ENCODE results near the gene GSPT1. TPM values are rescaled to one million over a fixed set of nuclear protein-coding genes. Genes with fewer than 3 reads are reported as not detected.

Gene GSPT1
- polyA plus RNA-seq, 2 of the 4 experiments (the other 2 are of a cell fraction) = 163 to 215 TPM

- Histone ChIP-seq H3K4me3 (no peak overlapping the region), H3K4me1 (no peaks in the 10 kb centered on the region), H3K4me2 (no peak overlapping the region), H3K27ac (no peak overlapping the region), H3K9me3 (no peaks in the 10 kb centered on the region)
- ChIA-PET POLR2A (no interaction called here), CTCF (no interaction called here)
- FAIRE-seq (no peak), DNase-seq (ENCODE audit: low read depth in 1 of 2, low spot score in 1 of 2) (no peak), ATAC-seq (no peak)
- 94% methylated on average over 5 of the region's 5 CpGs for WGBS (ENCODE audit: missing lambda C conversion rate)
- TF ChIP-seq HMGXB4 (CRISPR knock-in tag; IDR thresholded peaks at IDR 0.05; ENCODE audit: borderline replicate concordance) (no peak), CEBPB (IDR thresholded peaks at IDR 0.05) (no peak), FOSL2 (IDR thresholded peaks at IDR 0.05) (no peak), FOSL2 (CRISPR knock-in tag; IDR thresholded peaks at IDR 0.05) (no peak), RAD21 (conservative IDR thresholded peaks at IDR 0.05 in 1 of 2, IDR thresholded peaks at IDR 0.05 in 1 of 2) (no peak), RARB (CRISPR knock-in tag; IDR thresholded peaks at IDR 0.05) (no peak), TP53 (CRISPR knock-in tag; IDR thresholded peaks at IDR 0.05) (no peak), PHF8 (IDR thresholded peaks at IDR 0.05; ENCODE audit: borderline replicate concordance, low read depth) (no peak), FOXS1 (CRISPR knock-in tag; IDR thresholded peaks at IDR 0.05) (no peak), POLR2AphosphoS2 (conservative IDR thresholded peaks at IDR 0.05; ENCODE audit: low read length) (no peak), JUN (IDR thresholded peaks at IDR 0.05) (no peak), CHD2 (IDR thresholded peaks at IDR 0.05; ENCODE audit: low read length, partially characterized antibody) (no peak)
Measured at GRCh38 chr16:11880007-11880406, 35.7 kb downstream of the GSPT1 start.

DNA sequence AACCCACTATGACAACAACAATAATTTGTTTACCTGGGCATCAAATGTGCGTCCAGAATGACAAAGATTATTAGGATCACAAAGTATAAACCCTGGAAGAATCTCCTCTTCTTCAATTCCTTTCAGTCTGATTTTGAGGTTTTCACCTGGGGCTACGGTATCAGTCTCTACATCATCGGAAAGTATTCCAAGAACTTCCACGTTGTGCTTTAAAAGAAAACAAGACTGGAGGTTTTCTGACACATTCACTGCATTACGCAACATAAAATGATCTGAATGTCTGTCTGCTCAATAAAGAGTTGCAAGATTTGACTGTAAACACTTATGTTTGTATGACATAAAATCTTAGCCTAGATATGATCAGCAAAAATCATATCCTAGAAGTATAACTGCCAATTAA lies 38.4 kb downstream of the GSPT1 start:
- FAIRE-seq = no peak
- TF ChIP-seq MYC (IDR thresholded peaks at IDR 0.05; ENCODE audit: borderline replicate concordance, low read length) (no peak), CEBPB (IDR thresholded peaks at IDR 0.05) (peak; percentile 40 to 55; a peak in 2 of 4 replicates)
- Histone ChIP-seq H3K4me3 (no peak overlapping the region), H3K4me2 (no peak overlapping the region), H3K4me1 (no peaks in the 10 kb centered on the region), H3K9me3 (no peaks in the 10 kb centered on the region), H3K27ac (no peak overlapping the region)
- DNase-seq (ENCODE audit: low read depth in 1 of 2, low spot score in 1 of 2) = no peak
- ChIA-PET POLR2A (no interaction called here), CTCF (interaction anchor here (1.6 kb wide), 1 partner anchor 25 kb away, joined by 3 read pairs; no protein-coding TSS in a partner anchor)
- no peak for ATAC-seq
- 86% methylated on average over 5 of the region's 5 CpGs for WGBS (ENCODE audit: missing lambda C conversion rate)

GRCh38 chr16:11876306-11876705 lies 39.5 kb downstream of the GSPT1 start:
- Histone ChIP-seq H3K4me3 (no peak overlapping the region), H3K9me3 (no peaks in the 10 kb centered on the region), H3K27ac (no peak overlapping the region), H3K4me1 (0 out of 3 replicates have a peak, but pooled peaks cover 3% of the 10 kb centered on the region), H3K4me2 (no peak overlapping the region)
- ChIA-PET CTCF (interaction anchor here (0.6 kb wide), 1 partner anchor 13 kb away, joined by 3 read pairs; no protein-coding TSS in a partner anchor), POLR2A (interaction anchor here (0.7 kb wide), 1 partner anchor 12 kb away, joined by 3 read pairs; no protein-coding TSS in a partner anchor)
- WGBS (ENCODE audit: missing lambda C conversion rate) = 94% methylated on average over 12 of the region's 12 CpGs
- ATAC-seq (no peak), FAIRE-seq (no peak), DNase-seq (ENCODE audit: low read depth in 1 of 2, low spot score in 1 of 2) (no peak)
- TF ChIP-seq ZC3H11A (IDR thresholded peaks at IDR 0.05) = no peak
- no peak for TF ChIP-seq RARB (CRISPR knock-in tag; IDR thresholded peaks at IDR 0.05)
- TF ChIP-seq, protein P1, sequence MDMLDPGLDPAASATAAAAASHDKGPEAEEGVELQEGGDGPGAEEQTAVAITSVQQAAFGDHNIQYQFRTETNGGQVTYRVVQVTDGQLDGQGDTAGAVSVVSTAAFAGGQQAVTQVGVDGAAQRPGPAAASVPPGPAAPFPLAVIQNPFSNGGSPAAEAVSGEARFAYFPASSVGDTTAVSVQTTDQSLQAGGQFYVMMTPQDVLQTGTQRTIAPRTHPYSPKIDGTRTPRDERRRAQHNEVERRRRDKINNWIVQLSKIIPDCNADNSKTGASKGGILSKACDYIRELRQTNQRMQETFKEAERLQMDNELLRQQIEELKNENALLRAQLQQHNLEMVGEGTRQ (IDR thresholded peaks at IDR 0.05) = no peak
- no peak for TF ChIP-seq KDM1A (IDR thresholded peaks at IDR 0.05; ENCODE audit: low read depth)
- TF ChIP-seq POLR2AphosphoS2 (conservative IDR thresholded peaks at IDR 0.05; ENCODE audit: low read length) = no peak
- no peak for TF ChIP-seq NPAS2 (CRISPR knock-in tag; IDR thresholded peaks at IDR 0.05; ENCODE audit: borderline replicate concordance)
- TF ChIP-seq TP53 (CRISPR knock-in tag; IDR thresholded peaks at IDR 0.05) = no peak
- TF ChIP-seq, protein P2, sequence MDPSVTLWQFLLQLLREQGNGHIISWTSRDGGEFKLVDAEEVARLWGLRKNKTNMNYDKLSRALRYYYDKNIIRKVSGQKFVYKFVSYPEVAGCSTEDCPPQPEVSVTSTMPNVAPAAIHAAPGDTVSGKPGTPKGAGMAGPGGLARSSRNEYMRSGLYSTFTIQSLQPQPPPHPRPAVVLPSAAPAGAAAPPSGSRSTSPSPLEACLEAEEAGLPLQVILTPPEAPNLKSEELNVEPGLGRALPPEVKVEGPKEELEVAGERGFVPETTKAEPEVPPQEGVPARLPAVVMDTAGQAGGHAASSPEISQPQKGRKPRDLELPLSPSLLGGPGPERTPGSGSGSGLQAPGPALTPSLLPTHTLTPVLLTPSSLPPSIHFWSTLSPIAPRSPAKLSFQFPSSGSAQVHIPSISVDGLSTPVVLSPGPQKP (IDR thresholded peaks at IDR 0.05; ENCODE audit: low read depth, low read length) = no peak
- TF ChIP-seq, protein P3, sequence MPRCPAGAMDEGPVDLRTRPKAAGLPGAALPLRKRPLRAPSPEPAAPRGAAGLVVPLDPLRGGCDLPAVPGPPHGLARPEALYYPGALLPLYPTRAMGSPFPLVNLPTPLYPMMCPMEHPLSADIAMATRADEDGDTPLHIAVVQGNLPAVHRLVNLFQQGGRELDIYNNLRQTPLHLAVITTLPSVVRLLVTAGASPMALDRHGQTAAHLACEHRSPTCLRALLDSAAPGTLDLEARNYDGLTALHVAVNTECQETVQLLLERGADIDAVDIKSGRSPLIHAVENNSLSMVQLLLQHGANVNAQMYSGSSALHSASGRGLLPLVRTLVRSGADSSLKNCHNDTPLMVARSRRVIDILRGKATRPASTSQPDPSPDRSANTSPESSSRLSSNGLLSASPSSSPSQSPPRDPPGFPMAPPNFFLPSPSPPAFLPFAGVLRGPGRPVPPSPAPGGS (IDR thresholded peaks at IDR 0.05) = no peak
- no peak for TF ChIP-seq KDM5A (IDR thresholded peaks at IDR 0.05)
- no peak for TF ChIP-seq CTCF (IDR thresholded peaks at IDR 0.05)
